Measurements from ENCODE around the gene FDXACB1.

Gene FDXACB1

GRCh38 chr11:111922803-111923202, 43.8 kb upstream of the FDXACB1 start:
- no peak for TF ChIP-seq CTCF (IDR thresholded peaks at IDR 0.05; ENCODE audit: extremely low read depth, insufficient read depth, missing control alignments)
- DNase-seq (ENCODE audit: low spot score): no peak
- in situ Hi-C loops (cut with MboI; ENCODE audit: low pct_unique_long_range_greater_than_20kb, low sequenced_read_pairs, unreplicated experiment): no loop called here

- no peak for TF ChIP-seq CTCF (IDR thresholded peaks at IDR 0.05; ENCODE audit: extremely low read depth, insufficient read depth, missing control alignments)
- in situ Hi-C loops (cut with MboI; ENCODE audit: low pct_unique_long_range_greater_than_20kb, low sequenced_read_pairs, unreplicated experiment): no loop called here
- no peak for DNase-seq (ENCODE audit: low spot score)
Observed at GRCh38 chr11:111921541-111922230, 42.7 kb upstream of the FDXACB1 start.

- no peak for TF ChIP-seq CTCF (IDR thresholded peaks at IDR 0.05; ENCODE audit: extremely low read depth, insufficient read depth, missing control alignments)
- in situ Hi-C loops (cut with MboI; ENCODE audit: low pct_unique_long_range_greater_than_20kb, low sequenced_read_pairs, unreplicated experiment): no loop called here
- no peak for DNase-seq (ENCODE audit: low spot score)
Observed at GRCh38 chr11:111920908-111921307, 41.9 kb upstream of the FDXACB1 start.

GRCh38 chr11:111918390-111919256, 39.7 kb upstream of the FDXACB1 start, which contains the start of gene C11orf52:
C11orf52 (plus strand) TSS chr11:111918913; CDS start chr11:111918973, 60 bp downstream.
- in situ Hi-C loops (cut with MboI; ENCODE audit: low pct_unique_long_range_greater_than_20kb, low sequenced_read_pairs, unreplicated experiment): no loop called here
- no peak for DNase-seq (ENCODE audit: low spot score)
- no peak for TF ChIP-seq CTCF (IDR thresholded peaks at IDR 0.05; ENCODE audit: extremely low read depth, insufficient read depth, missing control alignments)

GRCh38 chr11:111917788-111918187, 38.8 kb upstream of the FDXACB1 start:
- in situ Hi-C loops (cut with MboI; ENCODE audit: low pct_unique_long_range_greater_than_20kb, low sequenced_read_pairs, unreplicated experiment): no loop called here
- no peak for TF ChIP-seq CTCF (IDR thresholded peaks at IDR 0.05; ENCODE audit: extremely low read depth, insufficient read depth, missing control alignments)
- no peak for DNase-seq (ENCODE audit: low spot score)

- TF ChIP-seq CTCF (IDR thresholded peaks at IDR 0.05; ENCODE audit: extremely low read depth, insufficient read depth, missing control alignments): no peak
- in situ Hi-C loops (cut with MboI; ENCODE audit: low pct_unique_long_range_greater_than_20kb, low sequenced_read_pairs, unreplicated experiment): no loop called here
Observed at GRCh38 chr11:111917312-111917711, 38.3 kb upstream of the FDXACB1 start.

More at GRCh38 chr11:111917312-111917711, 38.3 kb upstream of the FDXACB1 start:
- DNase-seq (ENCODE audit: low spot score): no peak
